KMS-11 (cell line): ENCODE results near the gene TNFRSF14.

Source experiments
- H2AFZ ChIP-seq: fragments of 200-600 bp; sonication (generic); 2 replicates; pipeline ENCODE4 v1.6.1; 2016; ENCODE audit warnings: antibody characterized with exemption, mixed run types, low read depth
- H3K27ac ChIP-seq: fragments of 200-600 bp; sonication (generic); 2 replicates; pipeline ENCODE4 v1.6.1; 2016; ENCODE audit warnings: mild to moderate bottlenecking, mixed run types
- H3K27me3 ChIP-seq: fragments of 200-600 bp; sonication (generic); 2 replicates; pipeline ENCODE4 v1.6.1; 2017; ENCODE audit warnings: mild to moderate bottlenecking, low read depth, mixed run types, moderate library complexity; ENCODE audit not compliant: insufficient read depth
- H3K36me3 ChIP-seq: fragments of 200-600 bp; sonication (generic); 2 replicates; pipeline ENCODE4 v1.6.1; 2017; ENCODE audit warnings: mild to moderate bottlenecking, mixed run types; ENCODE audit not compliant: insufficient read depth
- H3K4me1 ChIP-seq: fragments of 200-600 bp; sonication (generic); 2 replicates; pipeline ENCODE4 v1.6.1; 2016; ENCODE audit warnings: mild to moderate bottlenecking, low read depth, mixed run types; ENCODE audit not compliant: poor library complexity, severe bottlenecking
- H3K4me2 ChIP-seq: fragments of 200-600 bp; sonication (generic); 2 replicates; pipeline ENCODE4 v1.7.0; 2016; ENCODE audit warnings: mild to moderate bottlenecking, mixed run types
- H3K4me3 ChIP-seq: fragments of 200-600 bp; sonication (generic); IDR thresholded peaks from 2 replicates; pipeline ENCODE4 v1.6.1; 2017; ENCODE audit warnings: low read depth, low read length, mixed read lengths; ENCODE audit not compliant: insufficient read depth
- H3K79me2 ChIP-seq: fragments of 200-600 bp; sonication (generic); 2 replicates; pipeline ENCODE4 v1.6.1; 2016; ENCODE audit warnings: low read depth, mixed run types; ENCODE audit not compliant: insufficient read depth
- H3K9ac ChIP-seq: fragments of 200-600 bp; sonication (generic); 2 replicates; pipeline ENCODE4 v1.6.1; 2016; ENCODE audit warnings: mild to moderate bottlenecking, mixed run types
- H4K20me1 ChIP-seq: fragments of 200-600 bp; sonication (generic); 2 replicates; pipeline ENCODE4 v1.6.1; 2016; ENCODE audit warnings: mild to moderate bottlenecking, mixed run types; ENCODE audit not compliant: insufficient read depth
- CTCF ChIP-seq: fragments of 200-600 bp; sonication (generic); conservative IDR thresholded peaks from 2 replicates; pipeline ENCODE4 v1.6.1; 2017; ENCODE audit warnings: low read depth, mild to moderate bottlenecking, antibody characterized with exemption, low read length, moderate library complexity, mixed read lengths

The TNFRSF14 gene

GRCh38 chr1:2594001-2594640 is 38.0 kb downstream of the TNFRSF14 start:
- Histone ChIP-seq H3K4me3 (no peak overlapping the region), H3K27me3 (peaks cover 75% of the 10 kb centered on the region), H2AFZ (no peak overlapping the region), H3K4me1 (no peaks in the 10 kb centered on the region), H3K27ac (no peak overlapping the region), H4K20me1 (no peaks in the 10 kb centered on the region), H3K79me2 (no peaks in the 10 kb centered on the region), H3K4me2 (no peak overlapping the region), H3K9ac (no peak overlapping the region), H3K36me3 (no peaks in the 10 kb centered on the region)
- no peak for TF ChIP-seq CTCF

- no peaks in the 10 kb centered on the region for H4K20me1 ChIP-seq
- peaks cover 80% of the 10 kb centered on the region for H3K27me3 ChIP-seq
- TF ChIP-seq CTCF = no peak
- no peaks in the 10 kb centered on the region for H3K79me2 ChIP-seq
- no peaks in the 10 kb centered on the region for H3K4me1 ChIP-seq
- H3K36me3 ChIP-seq = no peaks in the 10 kb centered on the region
- H3K27ac ChIP-seq = no peak overlapping the region
- H3K4me2 ChIP-seq = no peak overlapping the region
- no peak overlapping the region for H3K4me3 ChIP-seq
- H2AFZ ChIP-seq = no peak overlapping the region
- no peak overlapping the region for H3K9ac ChIP-seq
Observed at GRCh38 chr1:2594641-2595131, 38.5 kb downstream of the TNFRSF14 start.

GRCh38 chr1:2595261-2595811 is 39.2 kb downstream of the TNFRSF14 start:
- no peak overlapping the region for H2AFZ ChIP-seq
- no peak overlapping the region for H3K4me3 ChIP-seq
- no peaks in the 10 kb centered on the region for H4K20me1 ChIP-seq
- no peak overlapping the region for H3K9ac ChIP-seq
- peaks cover 81% of the 10 kb centered on the region for H3K27me3 ChIP-seq
- H3K79me2 ChIP-seq = no peaks in the 10 kb centered on the region
- no peak for TF ChIP-seq CTCF
- no peaks in the 10 kb centered on the region for H3K36me3 ChIP-seq
- no peak overlapping the region for H3K4me2 ChIP-seq
- no peak overlapping the region for H3K27ac ChIP-seq
- H3K4me1 ChIP-seq = no peaks in the 10 kb centered on the region

- no peak overlapping the region for H3K9ac ChIP-seq
- H3K79me2 ChIP-seq = no peaks in the 10 kb centered on the region
- TF ChIP-seq CTCF = no peak
- H3K4me1 ChIP-seq = no peaks in the 10 kb centered on the region
- no peak overlapping the region for H3K4me3 ChIP-seq
- no peak overlapping the region for H2AFZ ChIP-seq
- peaks cover 83% of the 10 kb centered on the region for H3K27me3 ChIP-seq
- no peak overlapping the region for H3K27ac ChIP-seq
- H4K20me1 ChIP-seq = no peaks in the 10 kb centered on the region
- H3K4me2 ChIP-seq = no peak overlapping the region
- H3K36me3 ChIP-seq = no peaks in the 10 kb centered on the region
Observed at GRCh38 chr1:2595812-2596529, 39.8 kb downstream of the TNFRSF14 start.
